A549 (cell line): ENCODE results near the gene BRD1. TPM values are rescaled to one million over a fixed set of nuclear protein-coding genes. Genes with fewer than 3 reads are reported as not detected.

ENCODE experiments used
- ATAC-seq, 2 experiments: fragments of 200-7000 bp in 1 of 2; fragments of >200 bp in 1 of 2; cut with Nextera tagmentation in 1 of 2; cut with Tn5 transposase in 1 of 2; 3 replicates each; pipeline versions ENCODE4 v1.8.0 to v1.9.1; 2018 to 2020; ENCODE audit warnings: mild to moderate bottlenecking in 1 of 2, moderate library complexity in 1 of 2
- CTCF ChIA-PET: fragments of 300-600 bp; sonication (Branson Sonifier 250); formaldehyde crosslinking; extraction: SDS; loops from one replicate; lab custom pipeline; 2021; ENCODE audit warnings: antibody characterized with exemption, inconsistent platforms; lab: Yijun Ruan, JAX
- POLR2A ChIA-PET: fragments of 350-600 bp; formaldehyde crosslinking; extraction: SDS; loops from one replicate; lab custom pipeline; 2021; ENCODE audit warnings: antibody characterized with exemption, inconsistent platforms; lab: Yijun Ruan, JAX
- DNase-seq, 2 experiments: peaks; one replicate each; pipeline versions ENCODE4 v3.0.0 to v3.0.0-alpha.2; 2011 to 2016; ENCODE audit warnings: low read depth in 1 of 2, low spot score in 1 of 2
- FAIRE-seq: peaks from 2 replicates; lab custom pipeline; 2011; peaks lifted over from hg19 to GRCh38; lab: Jason Lieb, UNC
- H3K27ac ChIP-seq, 2 experiments: fragments of >200 bp; sonication (Bioruptor Twin); formaldehyde crosslinking; 3 replicates each; pipeline ENCODE4 v1.5.1; 2016 to 2017
- H3K4me1 ChIP-seq: fragments of >200 bp; sonication (Bioruptor Twin); formaldehyde crosslinking; 3 replicates; pipeline ENCODE4 v1.6.1; 2016
- H3K4me2 ChIP-seq: fragments of >200 bp; sonication (Bioruptor Twin); formaldehyde crosslinking; 3 replicates; pipeline ENCODE4 v1.6.1; 2016
- H3K4me3 ChIP-seq: fragments of >200 bp; sonication (Bioruptor Twin); formaldehyde crosslinking; 3 replicates; pipeline ENCODE4 v1.5.1; 2016
- H3K9me3 ChIP-seq: fragments of >200 bp; sonication (Bioruptor Twin); formaldehyde crosslinking; 3 replicates; pipeline ENCODE4 v1.6.1; 2016
- BHLHE40 ChIP-seq: IDR thresholded peaks from 2 replicates; pipeline ENCODE4 v1.6.1; 2012; ENCODE audit warnings: low read depth, low read length, inconsistent platforms
- CHD4 ChIP-seq: fragments of 200-600 bp; sonication (generic); IDR thresholded peaks from 2 replicates; pipeline ENCODE4 v1.6.1; 2016; ENCODE audit warnings: antibody characterized with exemption, mild to moderate bottlenecking, borderline replicate concordance
- E2F6 ChIP-seq: IDR thresholded peaks from 2 replicates; pipeline ENCODE4 v1.6.1; 2012; ENCODE audit warnings: low read depth, borderline replicate concordance
- EHF ChIP-seq: fragments of 250-450 bp; sonication (Bioruptor Pico); IDR thresholded peaks from 2 replicates; pipeline ENCODE4 v1.5.0; 2020; ENCODE audit warnings: mild to moderate bottlenecking
- EHMT2 ChIP-seq: fragments of 200-600 bp; sonication (generic); IDR thresholded peaks from 2 replicates; pipeline ENCODE4 v1.6.1; 2016; ENCODE audit warnings: antibody characterized with exemption, low read depth, mild to moderate bottlenecking, moderate library complexity
- FOSB ChIP-seq: fragments of 250-450 bp; sonication (Bioruptor Pico); IDR thresholded peaks from 2 replicates; pipeline ENCODE4 v1.5.0; 2020; ENCODE audit warnings: mild to moderate bottlenecking, moderate library complexity
- FOXS1 ChIP-seq: fragments of 250-450 bp; sonication (Bioruptor Pico); IDR thresholded peaks from 2 replicates; pipeline ENCODE4 v1.5.0; 2020; ENCODE audit warnings: mild to moderate bottlenecking, moderate library complexity
- GATA3 ChIP-seq: IDR thresholded peaks from 2 replicates; pipeline ENCODE4 v1.6.1; 2012; ENCODE audit warnings: borderline replicate concordance
- HDAC2 ChIP-seq: fragments of 200-600 bp; sonication (generic); IDR thresholded peaks from 2 replicates; pipeline ENCODE4 v1.6.1; 2016
- HEYL ChIP-seq: fragments of 250-450 bp; sonication (Bioruptor Pico); IDR thresholded peaks from 2 replicates; pipeline ENCODE4 v1.8.0; 2021; ENCODE audit warnings: mild to moderate bottlenecking, moderate library complexity
- HMGXB4 ChIP-seq: fragments of 250-450 bp; sonication (Bioruptor Pico); IDR thresholded peaks from 2 replicates; pipeline ENCODE4 v1.5.0; 2021; ENCODE audit warnings: mild to moderate bottlenecking, moderate library complexity, borderline replicate concordance
- HOXB13 ChIP-seq: fragments of 250-450 bp; sonication (Bioruptor Pico); IDR thresholded peaks from 2 replicates; pipeline ENCODE4 v1.5.0; 2020; ENCODE audit warnings: low read depth, mild to moderate bottlenecking, moderate library complexity
- HOXB5 ChIP-seq: fragments of 250-450 bp; sonication (Bioruptor Pico); IDR thresholded peaks from 2 replicates; pipeline ENCODE4 v1.5.0; 2020; ENCODE audit warnings: mild to moderate bottlenecking, moderate library complexity
- JUNB ChIP-seq: fragments of >200 bp; sonication (Bioruptor Twin); formaldehyde crosslinking; IDR thresholded peaks from 2 replicates; pipeline ENCODE4 v1.6.1; 2016
- KDM1A ChIP-seq: fragments of 200-600 bp; sonication (generic); IDR thresholded peaks from 2 replicates; pipeline ENCODE4 v1.6.1; 2016; ENCODE audit warnings: low read depth, mild to moderate bottlenecking
- KDM5A ChIP-seq: fragments of 200-600 bp; sonication (generic); IDR thresholded peaks from 2 replicates; pipeline ENCODE4 v1.6.1; 2016; ENCODE audit warnings: antibody characterized with exemption, mild to moderate bottlenecking
- MAFK ChIP-seq: fragments of 450-650 bp; IDR thresholded peaks from 2 replicates; pipeline ENCODE4 v1.6.1; 2014; ENCODE audit not compliant: partially characterized antibody
- NFE2L2 ChIP-seq: fragments of 150-350 bp; conservative IDR thresholded peaks from 2 replicates; pipeline ENCODE4 v1.6.1; 2014; ENCODE audit warnings: low read length
- NPAS2 ChIP-seq: fragments of 250-450 bp; sonication (Bioruptor Pico); IDR thresholded peaks from 2 replicates; pipeline ENCODE4 v1.8.0; 2022; ENCODE audit warnings: mild to moderate bottlenecking, moderate library complexity, borderline replicate concordance
- NR3C1 ChIP-seq: fragments of >200 bp; sonication (Bioruptor Twin); formaldehyde crosslinking; IDR thresholded peaks from 3 replicates; pipeline ENCODE4 v1.6.1; 2017
- RAD21 ChIP-seq, 2 experiments: fragments of >200 bp in 1 of 2; sonication (Bioruptor Twin) in 1 of 2; formaldehyde crosslinking in 1 of 2; IDR thresholded peaks in 1 of 2; conservative IDR thresholded peaks in 1 of 2; 2 replicates in 1 of 2; 3 replicates in 1 of 2; pipeline ENCODE4 v1.6.1; 2012 to 2018; ENCODE audit warnings: inconsistent platforms in 1 of 2
- RARB ChIP-seq: fragments of 250-450 bp; sonication (Bioruptor Pico); IDR thresholded peaks from 2 replicates; pipeline ENCODE4 v1.8.0; 2021; ENCODE audit warnings: mild to moderate bottlenecking, moderate library complexity
- RCOR1 ChIP-seq: fragments of 150-350 bp; IDR thresholded peaks from 2 replicates; pipeline ENCODE4 v1.6.1; 2014; ENCODE audit warnings: antibody characterized with exemption, low read length, low read depth
- SREBF2 ChIP-seq: fragments of 450-650 bp; IDR thresholded peaks from 2 replicates; pipeline ENCODE4 v1.6.1; 2014; ENCODE audit warnings: mild to moderate bottlenecking, moderate library complexity
- TP53 ChIP-seq: fragments of 250-450 bp; sonication (Bioruptor Pico); IDR thresholded peaks from 2 replicates; pipeline ENCODE4 v1.5.0; 2021; ENCODE audit warnings: mild to moderate bottlenecking, moderate library complexity
- ZNF302 ChIP-seq: fragments of 250-450 bp; sonication (Bioruptor Pico); IDR thresholded peaks from 2 replicates; pipeline ENCODE4 v1.9.0; 2021; ENCODE audit warnings: inconsistent platforms, mild to moderate bottlenecking, moderate library complexity
- WGBS: methylation state at CpG from one replicate; pipeline ENCODE4 v1.1.6; 2017; ENCODE audit errors: missing lambda C conversion rate; 5-methylcytosine and 5-hydroxymethylcytosine counted together
- polyA plus RNA-seq, 4 experiments: library from polyadenylated mRNA; depleted of rRNA in 3 of 4; stranded (reverse); fragments of >200 nt; fragmentation: RNase III in 1 of 4; extraction: RNeasy Plus Mini Kit Qiagen cat#74134 plus additional on column Dnase treatment in 1 of 4; gene quantifications; 2 replicates in 3 of 4; 3 replicates in 1 of 4; pipeline ENCODE4 v1.2.3, GENCODE V29; 2011 to 2017
- TF ChIP-seq, protein P1 (sequence below): IDR thresholded peaks from 2 replicates; pipeline ENCODE4 v1.6.1; 2012

The BRD1 gene
- polyA plus RNA-seq, 2 of the 4 experiments (the other 2 are of a cell fraction) = 3.7 to 11.5 TPM

GRCh38 chr22:49749227-49749626 lies 78.4 kb downstream of the BRD1 start (continued):
- no peak for TF ChIP-seq KDM5A

DNA sequence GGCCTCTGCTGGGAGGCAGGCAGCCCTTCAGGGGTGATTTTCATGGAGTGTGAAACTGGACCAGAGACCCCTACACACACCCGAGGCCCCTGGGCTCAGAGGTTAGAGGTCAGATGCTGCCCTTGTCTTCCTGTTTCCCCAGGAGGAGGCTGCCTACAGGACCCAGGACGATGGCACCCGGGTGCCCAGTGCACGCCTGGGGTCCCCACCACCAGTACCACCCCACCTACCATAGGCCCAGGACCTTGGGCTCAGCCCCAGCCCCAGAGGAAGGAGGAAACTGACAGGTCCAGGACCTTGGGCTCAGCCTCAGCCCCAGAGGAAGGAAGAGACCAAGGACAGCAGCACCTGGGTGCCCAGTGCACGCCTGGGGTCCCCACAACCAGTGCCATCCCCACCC lies 79.2 kb downstream of the BRD1 start:
- CTCF ChIA-PET = no interaction called here
- no peak for TF ChIP-seq SREBF2
- no peak for TF ChIP-seq HMGXB4 (CRISPR knock-in tag)
- no peak for TF ChIP-seq HOXB5 (CRISPR knock-in tag)
- no peak for TF ChIP-seq RARB
- TF ChIP-seq FOXS1 (CRISPR knock-in tag) = no peak
- TF ChIP-seq NR3C1 = no peak
- no peak for TF ChIP-seq JUNB
- TF ChIP-seq GATA3 = no peak
- TF ChIP-seq, protein P1, sequence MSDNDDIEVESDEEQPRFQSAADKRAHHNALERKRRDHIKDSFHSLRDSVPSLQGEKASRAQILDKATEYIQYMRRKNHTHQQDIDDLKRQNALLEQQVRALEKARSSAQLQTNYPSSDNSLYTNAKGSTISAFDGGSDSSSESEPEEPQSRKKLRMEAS = no peak
- no peak for TF ChIP-seq HEYL (CRISPR knock-in tag)
- TF ChIP-seq HDAC2 = no peak
- TF ChIP-seq HOXB13 (CRISPR knock-in tag) = no peak
- no peak for TF ChIP-seq FOSB (CRISPR knock-in tag)
- no peak for TF ChIP-seq TP53 (CRISPR knock-in tag)
- ATAC-seq = no peak
- POLR2A ChIA-PET = no interaction called here
- no peak for DNase-seq
- H3K27ac ChIP-seq = no peak overlapping the region
- no peaks in the 10 kb centered on the region for H3K4me1 ChIP-seq
- H3K4me3 ChIP-seq = no peak overlapping the region
- peaks cover 16% of the 10 kb centered on the region; the same call in 2 of the 3 replicates for H3K9me3 ChIP-seq
- WGBS = 13% methylated on average over 4 of the region's 5 CpGs
- no peak overlapping the region for H3K4me2 ChIP-seq
- no peak for FAIRE-seq

DNA sequence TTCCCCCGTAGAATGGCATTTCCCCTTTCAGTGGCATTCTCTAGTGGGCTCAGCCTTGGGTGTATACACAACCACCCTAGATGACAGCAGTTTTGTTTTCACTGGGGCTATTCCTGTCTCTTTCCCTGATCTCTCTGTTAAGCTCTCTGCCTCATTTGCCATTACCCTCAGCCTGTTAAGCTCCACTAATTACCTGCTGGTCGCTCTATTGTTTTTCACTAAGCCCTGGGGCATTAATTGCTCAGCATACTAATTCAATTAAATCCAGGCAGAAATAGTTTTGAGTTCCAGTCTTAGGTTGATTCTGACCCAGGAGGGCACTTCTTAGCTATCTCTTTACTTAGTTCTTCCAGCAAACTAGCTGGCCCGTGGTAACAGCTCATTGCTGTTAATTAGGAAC lies 80.0 kb downstream of the BRD1 start:
- ChIA-PET CTCF (no interaction called here), POLR2A (no interaction called here)
- no peak for FAIRE-seq
- no peaks in the 10 kb centered on the region for H3K4me1 ChIP-seq
- DNase-seq = no peak
- no peak overlapping the region for H3K27ac ChIP-seq
- peaks cover 16% of the 10 kb centered on the region; the same call in 2 of the 3 replicates for H3K9me3 ChIP-seq
- no peak overlapping the region for H3K4me2 ChIP-seq
- no peak overlapping the region for H3K4me3 ChIP-seq
- TF ChIP-seq HEYL (CRISPR knock-in tag) = no peak
- TF ChIP-seq RAD21 (conservative IDR thresholded peaks at IDR 0.05 in 1 of 2, IDR thresholded peaks at IDR 0.05 in 1 of 2) = no peak
- TF ChIP-seq E2F6 = no peak
- TF ChIP-seq BHLHE40 = no peak
- no peak for TF ChIP-seq HMGXB4 (CRISPR knock-in tag)
- TF ChIP-seq GATA3 = no peak
- TF ChIP-seq CHD4 = no peak
- TF ChIP-seq NR3C1 = no peak
- no peak for TF ChIP-seq KDM5A
- no peak for TF ChIP-seq NPAS2 (CRISPR knock-in tag)
- no peak for TF ChIP-seq EHMT2
- no peak for TF ChIP-seq EHF (CRISPR knock-in tag)
- TF ChIP-seq RCOR1 = no peak
- TF ChIP-seq MAFK = no peak
- TF ChIP-seq FOSB (CRISPR knock-in tag) = no peak
- TF ChIP-seq ZNF302 (CRISPR knock-in tag) = no peak
- no peak for TF ChIP-seq HDAC2
- no peak for TF ChIP-seq NFE2L2
- no peak for TF ChIP-seq HOXB5 (CRISPR knock-in tag)
- TF ChIP-seq KDM1A = no peak
- 18% methylated on average over 3 of the region's 3 CpGs for WGBS
- ATAC-seq = no peak
